ENCODE data around the gene EXOC7. TPM values are rescaled to one million over a fixed set of nuclear protein-coding genes. Genes with fewer than 3 reads are reported as not detected.

EXOC7 gene
- total and polyA plus RNA-seq, 2 of the 8 experiments (the other 6 are each of a cell fraction or from before 2014, with no cell fraction given), result 77.1 to 92.6 TPM

GRCh38 chr17:76132574-76133338 lies 29.2 kb upstream of the EXOC7 start (continued):
- TF ChIP-seq RAD21 (IDR thresholded peaks at IDR 0.05 in 1 of 2, conservative IDR thresholded peaks at IDR 0.05 in 1 of 2; ENCODE audit: low read depth in 2 of 2, low read length in 2 of 2) (0 out of 4 replicates have a peak, but pooled peaks of 1 of the 2 experiments have one; percentile 2), GABPA (IDR thresholded peaks at IDR 0.05; ENCODE audit: borderline replicate concordance, insufficient read depth, low read length) (peak; percentile 8; the same call in 1 of the 2 replicates), ASH2L (IDR thresholded peaks at IDR 0.05; ENCODE audit: low read length) (peak; percentile 32), MAFK (IDR thresholded peaks at IDR 0.05; ENCODE audit: low read depth, low read length) (no peak), NRF1 (IDR thresholded peaks at IDR 0.05; ENCODE audit: low read depth, low read length) (no peak)

Data from H1 (cell line).